HepG2 (cell line): ENCODE measurements around the gene LYPD6B. TPM values are rescaled to one million over a fixed set of nuclear protein-coding genes. Genes with fewer than 3 reads are reported as not detected.

Experiments used
- ATAC-seq: fragments of 200-7000 bp; cut with Tn5 transposase; 3 replicates; pipeline ENCODE4 v1.9.1; 2020; ENCODE audit warnings: mild to moderate bottlenecking, moderate library complexity
- BruUV-seq: library from RNA; stranded (reverse); fragments of 400-500 nt; replicated peaks from 2 replicates; lab custom pipeline; 2021; lab: Mats Ljungman, UMichigan
- CTCF ChIA-PET: fragments of 300-600 bp; formaldehyde crosslinking; extraction: SDS; loops from one replicate; lab custom pipeline; 2021; ENCODE audit warnings: low total read pairs, inconsistent platforms, low intra/inter-chr PET ratio; lab: Yijun Ruan, JAX
- POLR2A ChIA-PET: fragments of 350-600 bp; sonication (Branson Sonifier 250); formaldehyde crosslinking; loops from one replicate; lab custom pipeline; 2020; ENCODE audit warnings: antibody characterized with exemption, inconsistent platforms; lab: Yijun Ruan, JAX
- DNase-seq: peaks from one replicate; pipeline ENCODE4 v3.0.0-alpha.2; 2015; ENCODE audit warnings: low spot score
- FAIRE-seq: peaks from 3 replicates; lab custom pipeline; 2011; peaks lifted over from hg19 to GRCh38; lab: Jason Lieb, UNC
- H2AFZ ChIP-seq: one replicate; pipeline ENCODE4 v1.6.1; 2011; ENCODE audit warnings: low read length, inconsistent platforms
- H3K27ac ChIP-seq: fragments of 300-600 bp; 3 replicates; pipeline ENCODE4 v1.8.0; 2011; ENCODE audit warnings: mixed run types, mild to moderate bottlenecking, mixed read lengths, low read length, inconsistent platforms; ENCODE audit not compliant: insufficient read depth; ENCODE audit errors: extremely low read length
- H3K27me3 ChIP-seq, 2 experiments: fragments of 200-600 bp in 1 of 2; 2 replicates in 1 of 2; 3 replicates in 1 of 2; pipeline versions ENCODE4 v1.6.0 to v1.8.0; 2011; ENCODE audit warnings: low read length in 2 of 2, mild to moderate bottlenecking in 2 of 2, moderate library complexity in 2 of 2, inconsistent platforms in 1 of 2; ENCODE audit not compliant: insufficient read depth in 2 of 2, control insufficient read depth in 1 of 2
- H3K36me3 ChIP-seq, 2 experiments: fragments of 200-600 bp in 1 of 2; replicated peaks in 1 of 2; 2 replicates in 1 of 2; 3 replicates in 1 of 2; pipeline versions ENCODE4 v1.5.1 to v1.8.0; 2011; ENCODE audit warnings: low read length in 2 of 2, inconsistent platforms in 1 of 2; ENCODE audit not compliant: insufficient read depth in 2 of 2, control insufficient read depth in 1 of 2
- H3K4me1 ChIP-seq: 2 replicates; pipeline ENCODE4 v1.5.1; 2012; ENCODE audit warnings: low read length, inconsistent platforms; ENCODE audit not compliant: insufficient read depth
- H3K4me2 ChIP-seq: 2 replicates; pipeline ENCODE4 v1.6.0; 2011; ENCODE audit warnings: low read depth, low read length, inconsistent platforms
- H3K4me3 ChIP-seq, 3 experiments: fragments of 200-600 bp in 1 of 3; sonication (generic), shearing (Covaris generic) in 1 of 3; replicated peaks in 1 of 3; 2 replicates each; pipeline ENCODE4 v1.5.1; 2011 to 2016; ENCODE audit warnings: low read length in 3 of 3, inconsistent platforms in 2 of 3, low read depth in 2 of 3, mild to moderate bottlenecking in 2 of 3, control low read depth in 1 of 3, mixed read lengths in 1 of 3; ENCODE audit not compliant: insufficient read depth in 1 of 3
- H3K79me2 ChIP-seq: one replicate; pipeline ENCODE4 v1.6.1; 2011; ENCODE audit warnings: low read length, inconsistent platforms; ENCODE audit not compliant: insufficient read depth
- H3K9ac ChIP-seq: 2 replicates; pipeline ENCODE4 v1.6.0; 2011; ENCODE audit warnings: mild to moderate bottlenecking, low read depth, low read length, inconsistent platforms; ENCODE audit not compliant: insufficient read depth
- H3K9me3 ChIP-seq: 2 replicates; pipeline ENCODE4 v1.5.1; 2012; ENCODE audit warnings: mild to moderate bottlenecking, low read length
- H4K20me1 ChIP-seq: 2 replicates; pipeline ENCODE4 v1.6.0; 2011; ENCODE audit warnings: inconsistent platforms, mild to moderate bottlenecking, low read length, moderate library complexity; ENCODE audit not compliant: insufficient read depth
- ARNT ChIP-seq: fragments of 450-650 bp; IDR thresholded peaks from 2 replicates; pipeline ENCODE4 v1.6.1; 2017
- ETV5 ChIP-seq: IDR thresholded peaks from 2 replicates; pipeline ENCODE4 v1.6.1; 2018; ENCODE audit warnings: missing biosample characterization, missing genetic modification reagents, inconsistent platforms, borderline replicate concordance
- JUND ChIP-seq: sonication (generic); formaldehyde crosslinking; IDR thresholded peaks from 2 replicates; pipeline ENCODE4 v1.8.0; 2022; ENCODE audit warnings: mild to moderate bottlenecking, missing genetic modification reagents
- KAT2B ChIP-seq: fragments of 150-350 bp; IDR thresholded peaks from 2 replicates; pipeline ENCODE4 v1.6.1; 2014; ENCODE audit warnings: low read depth, low read length, borderline replicate concordance
- NR3C1 ChIP-seq: sonication (generic); formaldehyde crosslinking; IDR thresholded peaks from 2 replicates; pipeline ENCODE4 v1.4.0; 2020; ENCODE audit warnings: missing genetic modification reagents
- POLR2A ChIP-seq, 2 experiments: IDR thresholded peaks; 2 replicates each; pipeline ENCODE4 v1.6.1; 2011; ENCODE audit warnings: low read depth in 2 of 2, low read length in 2 of 2, mild to moderate bottlenecking in 1 of 2, moderate library complexity in 1 of 2; ENCODE audit not compliant: insufficient read depth in 1 of 2
- SP1 ChIP-seq, 2 experiments: fragments of 450-650 bp in 1 of 2; sonication (generic) in 1 of 2; formaldehyde crosslinking in 1 of 2; IDR thresholded peaks; 2 replicates each; pipeline versions ENCODE4 v1.4.0 to v1.6.1; 2016 to 2020; ENCODE audit warnings: missing genetic modification reagents in 1 of 2
- WGBS: methylation state at CpG from one replicate; pipeline ENCODE4 v1.1.6; 2017; ENCODE audit warnings: low lambda C conversion rate; 5-methylcytosine and 5-hydroxymethylcytosine counted together
- in situ Hi-C: cut with HindIII; loops from 2 replicates; pipeline ENCODE4 v1.10.0; 2017; ENCODE audit warnings: low pct_unique_long_range_greater_than_20kb; ENCODE audit not compliant: extremely low pct_ligation_motif_present
- intact Hi-C: fragments of 100-400 bp; cut with micrococcal nuclease; formaldehyde crosslinking; loops from one replicate; pipeline ENCODE4 v1.10.0; 2022; ENCODE audit not compliant: unreplicated experiment
- polyA plus RNA-seq, 8 experiments: library from polyadenylated mRNA; depleted of rRNA in 3 of 8; stranded (reverse) in 7 of 8; unstranded in 1 of 8; fragments of >200 nt; fragmentation: Illumina TruSeq in 4 of 8; extraction: Trizol in 4 of 8; gene quantifications; 2 replicates each; pipeline versions ENCODE4 v1.2.1 to v1.2.3, GENCODE V29; 2011 to 2016; ENCODE audit warnings: low read depth in 4 of 8, missing spikeins in 1 of 8, mixed read lengths in 1 of 8; ENCODE audit not compliant: insufficient read depth in 1 of 8
- total RNA-seq, 5 experiments: library from RNA; depleted of rRNA; stranded (reverse); fragments of >200 nt; fragmentation: Illumina TruSeq; extraction: Trizol; gene quantifications; 2 replicates each; pipeline ENCODE4 v1.2.3, GENCODE V29; 2016; ENCODE audit warnings: low read depth in 1 of 5
- TF ChIP-seq, protein P1 (sequence below): sonication (generic); formaldehyde crosslinking; IDR thresholded peaks from 2 replicates; pipeline ENCODE4 v1.5.1; 2020; ENCODE audit warnings: missing genetic modification reagents, mild to moderate bottlenecking, borderline replicate concordance
- TF ChIP-seq, protein P2 (sequence below): IDR thresholded peaks from 2 replicates; pipeline ENCODE4 v1.6.1; 2016; ENCODE audit warnings: missing biosample characterization, missing genetic modification reagents, low read depth
- TF ChIP-seq, protein P3 (sequence below): sonication (generic); formaldehyde crosslinking; IDR thresholded peaks from 2 replicates; pipeline ENCODE4 v1.5.0; 2020; ENCODE audit warnings: missing genetic modification reagents

Gene LYPD6B
- total and polyA plus RNA-seq, 2 of the 13 experiments (the other 11 are each of a cell fraction or from before 2014, with no cell fraction given) = not detected

DNA sequence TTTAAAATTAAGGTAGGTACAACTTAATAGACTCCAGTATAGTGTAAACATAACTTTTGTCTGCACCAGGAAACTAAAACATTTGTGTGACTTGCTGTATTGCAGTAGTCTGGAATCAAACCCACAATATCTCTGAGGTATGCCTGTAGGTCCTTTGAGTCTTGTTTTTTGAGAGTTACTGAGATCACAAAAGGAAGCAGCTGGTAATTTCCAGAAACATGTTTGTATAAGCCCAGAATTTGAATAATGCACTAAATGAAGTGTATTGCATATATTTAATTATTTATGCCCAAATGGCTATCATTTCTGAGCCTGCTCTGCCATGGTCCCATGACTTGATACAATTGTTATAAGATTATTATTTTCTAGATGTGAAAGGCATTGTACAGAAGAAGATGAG, 148.6 kb downstream of the LYPD6B start:
- ATAC-seq = no peak
- no peaks in the 10 kb centered on the region for H3K36me3 ChIP-seq
- H3K4me2 ChIP-seq = no peak overlapping the region
- POLR2A ChIA-PET = no interaction called here
- no peak for DNase-seq
- no peaks in the 10 kb centered on the region for H3K79me2 ChIP-seq
- BruUV-seq = no TSS peak
- intact Hi-C loops (no loop called here), in situ Hi-C loops (no loop called here)
- H3K27me3 ChIP-seq = no peaks in the 10 kb centered on the region
- no peaks in the 10 kb centered on the region for H4K20me1 ChIP-seq
- CTCF ChIA-PET = no interaction called here
- TF ChIP-seq ARNT (no peak), POLR2A (IDR thresholded peaks at IDR 0.05; ENCODE audit: insufficient read depth in 1 of 2, low read depth in 2 of 2, low read length in 2 of 2) (no peak), JUND (no peak), SP1 (IDR thresholded peaks at IDR 0.05) (no peak), SP1 (CRISPR knock-in tag; IDR thresholded peaks at IDR 0.05) (no peak), NR3C1 (no peak)
- TF ChIP-seq, protein P1, sequence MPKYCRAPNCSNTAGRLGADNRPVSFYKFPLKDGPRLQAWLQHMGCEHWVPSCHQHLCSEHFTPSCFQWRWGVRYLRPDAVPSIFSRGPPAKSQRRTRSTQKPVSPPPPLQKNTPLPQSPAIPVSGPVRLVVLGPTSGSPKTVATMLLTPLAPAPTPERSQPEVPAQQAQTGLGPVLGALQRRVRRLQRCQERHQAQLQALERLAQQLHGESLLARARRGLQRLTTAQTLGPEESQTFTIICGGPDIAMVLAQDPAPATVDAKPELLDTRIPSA (CRISPR knock-in tag) = no peak
- TF ChIP-seq, protein P2, sequence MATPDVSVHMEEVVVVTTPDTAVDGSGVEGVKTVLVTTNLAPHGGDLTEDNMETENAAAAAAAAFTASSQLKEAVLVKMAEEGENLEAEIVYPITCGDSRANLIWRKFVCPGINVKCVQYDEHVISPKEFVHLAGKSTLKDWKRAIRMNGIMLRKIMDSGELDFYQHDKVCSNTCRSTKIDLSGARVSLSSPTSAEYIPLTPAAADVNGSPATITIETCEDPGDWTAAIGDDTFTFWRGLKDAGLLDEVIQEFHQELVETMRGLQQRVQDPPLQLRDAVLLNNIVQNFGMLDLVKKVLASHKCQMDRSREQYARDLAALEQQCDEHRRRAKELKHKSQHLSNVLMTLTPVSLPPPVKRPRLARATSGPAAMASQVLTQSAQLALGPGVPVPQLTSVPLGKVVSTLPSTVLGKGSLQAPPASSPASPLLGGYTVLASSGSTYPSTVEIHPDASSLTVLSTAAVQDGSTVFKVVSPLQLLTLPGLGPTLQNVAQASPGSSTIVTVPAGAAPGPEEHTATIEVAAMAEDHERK (CRISPR knock-in tag) = no peak
- H3K9ac ChIP-seq = no peak overlapping the region
- no peak overlapping the region for H3K27ac ChIP-seq
- no peaks in the 10 kb centered on the region for H3K9me3 ChIP-seq
- H3K4me1 ChIP-seq = no peaks in the 10 kb centered on the region
- no peak overlapping the region for H2AFZ ChIP-seq
- H3K4me3 ChIP-seq = no peak overlapping the region
- FAIRE-seq = no peak

DNA sequence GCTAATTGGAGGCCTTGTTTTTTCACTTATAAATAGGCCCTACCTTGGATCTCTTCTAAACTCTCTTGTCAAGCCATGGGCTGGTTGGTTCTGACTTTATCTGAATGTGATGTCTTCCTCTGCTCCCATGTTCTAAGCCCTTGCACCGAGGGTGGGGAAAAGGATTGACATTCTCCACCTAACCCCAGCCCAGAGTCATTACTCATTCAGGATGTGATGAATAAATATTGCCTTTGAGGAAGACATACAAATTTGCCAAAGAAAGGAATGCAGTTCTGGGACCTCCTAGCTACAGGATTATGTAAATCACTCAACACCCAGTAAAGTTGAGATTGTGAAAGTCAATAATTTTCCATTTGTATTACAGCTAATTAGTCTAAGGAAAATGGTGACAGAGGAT, 149.8 kb downstream of the LYPD6B start:
- no peak overlapping the region for H3K4me2 ChIP-seq
- H4K20me1 ChIP-seq = no peaks in the 10 kb centered on the region
- H3K36me3 ChIP-seq = no peaks in the 10 kb centered on the region
- no peak overlapping the region for H3K9ac ChIP-seq
- no peaks in the 10 kb centered on the region for H3K27me3 ChIP-seq
- H3K4me1 ChIP-seq = no peaks in the 10 kb centered on the region
- H3K79me2 ChIP-seq = no peaks in the 10 kb centered on the region
- TF ChIP-seq ETV5 (no peak), KAT2B (no peak)
- TF ChIP-seq, protein P3, sequence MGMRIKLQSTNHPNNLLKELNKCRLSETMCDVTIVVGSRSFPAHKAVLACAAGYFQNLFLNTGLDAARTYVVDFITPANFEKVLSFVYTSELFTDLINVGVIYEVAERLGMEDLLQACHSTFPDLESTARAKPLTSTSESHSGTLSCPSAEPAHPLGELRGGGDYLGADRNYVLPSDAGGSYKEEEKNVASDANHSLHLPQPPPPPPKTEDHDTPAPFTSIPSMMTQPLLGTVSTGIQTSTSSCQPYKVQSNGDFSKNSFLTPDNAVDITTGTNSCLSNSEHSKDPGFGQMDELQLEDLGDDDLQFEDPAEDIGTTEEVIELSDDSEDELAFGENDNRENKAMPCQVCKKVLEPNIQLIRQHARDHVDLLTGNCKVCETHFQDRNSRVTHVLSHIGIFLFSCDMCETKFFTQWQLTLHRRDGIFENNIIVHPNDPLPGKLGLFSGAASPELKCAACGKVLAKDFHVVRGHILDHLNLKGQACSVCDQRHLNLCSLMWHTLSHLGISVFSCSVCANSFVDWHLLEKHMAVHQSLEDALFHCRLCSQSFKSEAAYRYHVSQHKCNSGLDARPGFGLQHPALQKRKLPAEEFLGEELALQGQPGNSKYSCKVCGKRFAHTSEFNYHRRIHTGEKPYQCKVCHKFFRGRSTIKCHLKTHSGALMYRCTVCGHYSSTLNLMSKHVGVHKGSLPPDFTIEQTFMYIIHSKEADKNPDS (CRISPR knock-in tag) = no peak
- DNase-seq (no peak), ATAC-seq (no peak), FAIRE-seq (no peak)
- POLR2A ChIA-PET = no interaction called here
- no peaks in the 10 kb centered on the region for H3K9me3 ChIP-seq
- 0% methylated on average over 1 of the region's 1 CpG for WGBS
- in situ Hi-C loops (no loop called here), intact Hi-C loops (no loop called here)
- H3K4me3 ChIP-seq = no peak overlapping the region
- no TSS peak for BruUV-seq
- CTCF ChIA-PET = no interaction called here
- H2AFZ ChIP-seq = no peak overlapping the region
- no peak overlapping the region for H3K27ac ChIP-seq
